ENCODE measurements around the gene IREB2.

IREB2 gene

DNA sequence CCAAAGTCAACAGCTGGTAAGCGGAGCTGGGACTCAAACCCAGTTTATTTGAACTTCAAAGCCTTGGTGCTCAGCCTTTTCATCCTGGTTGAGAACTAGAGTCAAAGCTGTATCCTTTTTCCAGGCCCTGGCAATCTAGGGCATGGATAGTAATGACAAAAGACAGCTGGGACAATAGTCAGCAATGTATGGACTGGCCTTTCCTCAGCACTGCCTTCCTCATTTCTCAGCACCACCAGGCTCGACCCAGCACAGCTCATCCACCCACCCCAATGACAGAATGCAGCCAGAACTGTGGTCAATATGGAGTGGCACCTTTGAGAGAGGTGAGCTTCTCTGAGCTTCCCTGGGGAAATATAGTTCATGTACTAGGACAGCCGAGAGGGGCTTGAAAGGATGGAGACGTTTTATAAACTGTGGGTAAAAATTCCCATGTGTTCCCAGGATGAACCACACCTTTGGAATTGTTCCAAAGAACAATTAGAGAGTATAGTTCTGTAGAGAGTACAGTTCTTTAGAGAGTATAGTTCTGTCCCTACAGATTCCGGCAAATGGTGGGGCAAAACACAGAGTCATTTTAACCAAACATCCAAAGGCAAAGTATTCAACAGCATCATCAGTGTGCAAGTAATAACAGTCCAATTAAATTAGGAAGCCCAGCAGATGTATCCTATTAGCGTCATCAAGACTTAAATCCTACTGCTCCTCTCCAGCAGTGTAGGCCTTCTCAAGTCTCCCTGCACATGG, 30.2 kb upstream of the IREB2 start:
- Histone ChIP-seq H3K9ac (ENCODE audit: low read length) (no peak overlapping the region), H3K36me3 (ENCODE audit: control insufficient read depth, insufficient read depth, low read length, severe bottlenecking) (no peaks in the 10 kb centered on the region), H3K9me3 (ENCODE audit: control insufficient read depth, low read length) (no peaks in the 10 kb centered on the region), H3K4me3 (ENCODE audit: low read length) (no peak overlapping the region), H3K27me3 (replicated peaks; ENCODE audit: control insufficient read depth, insufficient read depth, low read length) (peaks cover 8% of the 10 kb centered on the region), H3K4me1 (ENCODE audit: control insufficient read depth, insufficient read depth, low read length) (peaks cover 8% of the 10 kb centered on the region)
- peak; percentile 33 for DNase-seq (ENCODE audit: low read depth)

DNA sequence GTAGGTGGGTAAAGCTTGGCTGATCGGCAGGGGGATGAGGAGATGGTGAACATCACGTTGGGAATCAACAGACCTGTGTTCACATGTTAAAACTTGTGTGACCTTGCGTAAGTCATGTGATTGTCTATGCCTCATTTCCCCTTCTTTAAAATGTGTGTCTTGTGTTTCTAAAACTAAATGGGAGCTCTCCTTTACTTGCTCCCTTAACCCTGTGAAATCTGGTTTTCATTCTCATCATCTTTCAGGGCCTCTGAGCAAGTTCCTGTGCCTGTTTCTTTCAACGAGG, 29.7 kb upstream of the IREB2 start:
- DNase-seq (ENCODE audit: low read depth): no peak
- H3K4me1 ChIP-seq (ENCODE audit: control insufficient read depth, insufficient read depth, low read length): peaks cover 8% of the 10 kb centered on the region

DNA sequence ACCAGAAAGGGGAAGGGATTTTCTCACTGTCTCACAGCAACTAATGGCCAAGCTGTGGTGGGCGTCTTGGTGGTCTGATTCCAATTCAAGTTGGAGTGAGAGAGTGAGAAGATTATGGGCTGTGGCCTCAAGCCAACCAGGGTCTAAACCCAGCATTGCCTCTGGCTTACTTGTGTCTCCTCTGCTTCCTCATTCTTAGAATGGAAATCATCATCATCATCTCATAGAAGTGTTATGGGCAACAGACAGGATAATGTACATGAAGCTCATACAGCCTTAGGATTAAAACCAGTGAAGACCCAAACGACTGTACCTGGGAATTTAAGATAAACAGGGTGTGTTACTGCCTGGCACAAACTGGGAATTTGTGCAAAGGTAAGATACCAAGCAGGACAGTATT, 29.1 kb upstream of the IREB2 start:
- Histone ChIP-seq H3K27me3 (replicated peaks; ENCODE audit: control insufficient read depth, insufficient read depth, low read length) (peaks cover 8% of the 10 kb centered on the region), H3K9me3 (ENCODE audit: control insufficient read depth, low read length) (no peaks in the 10 kb centered on the region), H3K36me3 (ENCODE audit: control insufficient read depth, insufficient read depth, low read length, severe bottlenecking) (no peaks in the 10 kb centered on the region), H3K4me3 (ENCODE audit: low read length) (no peak overlapping the region), H3K9ac (ENCODE audit: low read length) (no peak overlapping the region), H3K4me1 (ENCODE audit: control insufficient read depth, insufficient read depth, low read length) (peaks cover 2% of the 10 kb centered on the region)
- DNase-seq (ENCODE audit: low read depth): no peak

More for the DNA sequence above, 29.7 kb upstream of the IREB2 start:
- Histone ChIP-seq H3K9ac (ENCODE audit: low read length) (no peak overlapping the region), H3K27me3 (replicated peaks; ENCODE audit: control insufficient read depth, insufficient read depth, low read length) (peaks cover 8% of the 10 kb centered on the region), H3K9me3 (ENCODE audit: control insufficient read depth, low read length) (no peaks in the 10 kb centered on the region), H3K4me3 (ENCODE audit: low read length) (no peak overlapping the region), H3K36me3 (ENCODE audit: control insufficient read depth, insufficient read depth, low read length, severe bottlenecking) (no peaks in the 10 kb centered on the region)

DNA sequence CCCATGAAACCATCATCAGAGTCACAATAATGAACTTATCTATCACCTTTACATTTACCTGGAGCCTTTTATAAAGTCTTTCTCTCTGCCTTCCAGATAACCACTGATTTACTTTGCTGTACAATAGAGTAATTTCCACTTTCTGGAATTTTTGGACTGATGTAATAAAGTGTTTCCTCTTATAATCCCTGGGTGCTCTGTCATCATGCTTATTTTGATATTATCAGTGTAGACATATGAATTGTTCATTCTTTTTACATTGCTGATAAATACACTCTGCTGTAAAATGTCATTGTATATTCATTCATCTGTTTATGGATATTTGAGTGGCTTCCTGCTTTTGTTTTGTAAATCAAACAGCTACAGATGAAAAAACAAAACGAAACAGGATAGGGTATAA, 27.0 kb upstream of the IREB2 start:
- no peaks in the 10 kb centered on the region for H3K4me1 ChIP-seq (ENCODE audit: control insufficient read depth, insufficient read depth, low read length)
- no peak overlapping the region for H3K4me3 ChIP-seq (ENCODE audit: low read length)
- no peaks in the 10 kb centered on the region for H3K36me3 ChIP-seq (ENCODE audit: control insufficient read depth, insufficient read depth, low read length, severe bottlenecking)
- no peak overlapping the region for H3K9ac ChIP-seq (ENCODE audit: low read length)
- no peaks in the 10 kb centered on the region for H3K9me3 ChIP-seq (ENCODE audit: control insufficient read depth, low read length)
- peaks cover 17% of the 10 kb centered on the region for H3K27me3 ChIP-seq (replicated peaks; ENCODE audit: control insufficient read depth, insufficient read depth, low read length)
- DNase-seq (ENCODE audit: low read depth): no peak

DNA sequence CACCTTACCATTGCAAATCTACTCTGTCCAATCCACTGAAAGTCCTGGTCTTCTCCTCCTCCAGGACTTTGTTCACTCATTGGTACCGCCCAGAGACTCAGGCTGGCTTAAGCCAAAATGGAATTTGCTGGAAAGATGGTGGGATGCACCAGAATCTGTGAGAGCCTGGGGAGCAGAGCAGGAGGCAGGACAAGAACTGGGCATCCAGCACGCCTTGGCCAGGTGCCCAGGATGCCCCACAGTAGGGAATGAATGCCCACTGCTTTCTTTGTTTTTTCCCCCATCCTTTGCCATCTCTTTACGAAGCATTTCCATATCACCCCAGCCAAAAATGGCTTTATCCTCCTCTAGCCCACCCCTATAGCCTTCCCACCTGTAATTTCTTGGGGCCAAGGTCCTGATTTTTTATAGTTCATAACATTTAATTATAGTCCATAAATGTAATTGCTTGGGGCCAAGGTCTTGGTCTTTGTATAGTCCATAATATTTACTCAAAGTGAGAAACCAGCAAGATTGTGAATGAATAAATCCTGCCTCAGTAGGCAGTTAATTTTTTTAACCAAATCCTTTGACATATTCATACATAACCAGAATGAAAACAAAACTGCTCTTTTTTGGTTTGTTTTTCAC, 23.3 kb upstream of the IREB2 start:
- no peak overlapping the region for H3K9ac ChIP-seq (ENCODE audit: low read length)
- no peaks in the 10 kb centered on the region for H3K9me3 ChIP-seq (ENCODE audit: control insufficient read depth, low read length)
- no peaks in the 10 kb centered on the region for H3K36me3 ChIP-seq (ENCODE audit: control insufficient read depth, insufficient read depth, low read length, severe bottlenecking)
- DNase-seq (ENCODE audit: low read depth): no peak
- no peak overlapping the region for H3K4me3 ChIP-seq (ENCODE audit: low read length)
- H3K27me3 ChIP-seq (replicated peaks; ENCODE audit: control insufficient read depth, insufficient read depth, low read length): peaks cover 17% of the 10 kb centered on the region
- no peaks in the 10 kb centered on the region for H3K4me1 ChIP-seq (ENCODE audit: control insufficient read depth, insufficient read depth, low read length)

DNA sequence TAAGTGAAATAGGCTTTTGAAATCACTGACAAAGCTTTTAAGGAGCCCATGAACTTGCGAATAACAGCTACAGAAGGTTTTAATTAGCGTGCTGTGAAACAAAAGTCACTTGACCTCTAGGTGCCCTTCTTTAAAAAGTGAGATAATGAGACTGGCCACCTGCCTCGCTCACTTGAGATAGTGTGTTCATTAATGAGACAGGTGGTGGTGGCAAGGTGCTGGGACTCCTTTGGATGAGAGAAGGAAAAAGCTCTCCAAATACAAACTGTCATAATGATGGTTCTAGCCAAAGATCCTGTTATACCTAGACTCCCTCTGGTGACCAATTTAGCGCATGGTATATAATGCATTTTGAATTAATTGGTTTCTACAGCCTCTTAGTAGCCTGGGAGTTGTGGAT, 22.7 kb upstream of the IREB2 start:
- Histone ChIP-seq H3K4me1 (ENCODE audit: control insufficient read depth, insufficient read depth, low read length) (no peaks in the 10 kb centered on the region), H3K4me3 (ENCODE audit: low read length) (no peak overlapping the region), H3K9me3 (ENCODE audit: control insufficient read depth, low read length) (no peaks in the 10 kb centered on the region), H3K9ac (ENCODE audit: low read length) (no peak overlapping the region), H3K27me3 (replicated peaks; ENCODE audit: control insufficient read depth, insufficient read depth, low read length) (peaks cover 17% of the 10 kb centered on the region), H3K36me3 (ENCODE audit: control insufficient read depth, insufficient read depth, low read length, severe bottlenecking) (no peaks in the 10 kb centered on the region)
- peak; percentile 76 for DNase-seq (ENCODE audit: low read depth)

DNA sequence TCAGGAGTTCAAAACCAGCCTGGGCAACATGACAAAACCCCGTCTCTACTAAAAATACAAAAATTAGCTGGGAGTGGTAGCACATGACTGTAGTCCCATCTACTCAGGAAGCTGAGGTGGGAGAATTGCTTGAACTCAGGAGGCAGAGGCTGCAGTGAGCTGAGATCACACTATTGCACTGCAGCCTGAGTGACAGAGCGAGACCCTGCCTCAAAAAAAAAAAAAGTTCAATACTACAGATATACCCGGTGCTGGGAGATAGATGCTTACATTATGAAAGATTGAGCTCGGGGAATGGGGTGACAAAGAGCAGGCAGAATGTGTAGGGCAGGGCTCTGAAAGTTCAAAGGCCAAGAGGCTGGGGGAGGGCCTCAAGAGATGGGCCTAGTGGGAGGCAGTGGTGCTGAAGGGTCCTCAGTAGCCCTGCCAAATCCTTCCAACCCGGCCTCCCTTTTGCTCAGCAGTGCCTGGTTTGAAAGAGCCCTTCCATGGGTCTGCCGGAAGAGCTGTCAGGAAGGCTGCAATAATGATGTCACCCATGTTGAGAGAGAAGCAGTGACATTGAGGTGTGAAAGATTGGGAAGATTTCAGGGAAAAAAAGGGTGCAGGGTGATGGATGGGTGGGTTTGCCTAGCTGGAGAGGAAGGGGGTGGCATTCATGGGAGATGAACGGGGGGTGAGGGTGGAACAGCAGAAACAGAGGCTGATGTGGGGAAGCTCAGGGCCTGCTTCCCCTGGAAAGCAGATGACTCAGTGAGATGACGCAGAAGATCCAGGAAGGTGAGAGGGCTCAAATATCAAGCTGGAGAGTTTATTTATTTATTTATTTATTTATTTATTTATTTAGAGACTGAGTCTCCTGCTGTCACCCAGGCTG, 20.0 kb upstream of the IREB2 start:
- no peak overlapping the region for H3K4me3 ChIP-seq (ENCODE audit: low read length)
- H3K4me1 ChIP-seq (ENCODE audit: control insufficient read depth, insufficient read depth, low read length): peaks cover 8% of the 10 kb centered on the region
- no peak overlapping the region for H3K9ac ChIP-seq (ENCODE audit: low read length)
- peaks cover 13% of the 10 kb centered on the region for H3K27me3 ChIP-seq (replicated peaks; ENCODE audit: control insufficient read depth, insufficient read depth, low read length)
- H3K9me3 ChIP-seq (ENCODE audit: control insufficient read depth, low read length): no peaks in the 10 kb centered on the region
- no peak for DNase-seq (ENCODE audit: low read depth)
- H3K36me3 ChIP-seq (ENCODE audit: control insufficient read depth, insufficient read depth, low read length, severe bottlenecking): no peaks in the 10 kb centered on the region

DNA sequence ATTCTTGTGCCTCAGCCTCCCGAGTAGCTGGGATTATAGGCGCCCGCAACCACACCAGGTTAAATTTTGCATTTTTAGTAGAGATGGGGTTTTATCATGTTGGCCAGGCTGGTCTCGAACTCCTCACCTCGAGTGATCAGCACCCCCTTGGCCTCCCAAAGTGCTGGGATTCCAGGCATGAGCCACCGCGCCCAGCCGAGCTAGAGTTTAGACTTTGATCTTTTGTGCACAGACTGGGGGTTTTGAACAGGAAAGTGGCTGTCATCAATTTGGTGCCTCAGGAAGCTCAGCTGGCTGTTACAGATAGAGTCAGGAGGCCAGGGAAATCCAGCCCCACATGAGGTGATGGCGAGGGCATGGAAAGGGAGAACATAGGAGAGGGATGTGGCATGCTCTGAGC, 19.3 kb upstream of the IREB2 start:
- H3K36me3 ChIP-seq (ENCODE audit: control insufficient read depth, insufficient read depth, low read length, severe bottlenecking): no peaks in the 10 kb centered on the region
- no peak overlapping the region for H3K9ac ChIP-seq (ENCODE audit: low read length)
- peaks cover 8% of the 10 kb centered on the region for H3K4me1 ChIP-seq (ENCODE audit: control insufficient read depth, insufficient read depth, low read length)
- no peaks in the 10 kb centered on the region for H3K9me3 ChIP-seq (ENCODE audit: control insufficient read depth, low read length)
- peaks cover 13% of the 10 kb centered on the region for H3K27me3 ChIP-seq (replicated peaks; ENCODE audit: control insufficient read depth, insufficient read depth, low read length)
- no peak for DNase-seq (ENCODE audit: low read depth)
- no peak overlapping the region for H3K4me3 ChIP-seq (ENCODE audit: low read length)

DNA sequence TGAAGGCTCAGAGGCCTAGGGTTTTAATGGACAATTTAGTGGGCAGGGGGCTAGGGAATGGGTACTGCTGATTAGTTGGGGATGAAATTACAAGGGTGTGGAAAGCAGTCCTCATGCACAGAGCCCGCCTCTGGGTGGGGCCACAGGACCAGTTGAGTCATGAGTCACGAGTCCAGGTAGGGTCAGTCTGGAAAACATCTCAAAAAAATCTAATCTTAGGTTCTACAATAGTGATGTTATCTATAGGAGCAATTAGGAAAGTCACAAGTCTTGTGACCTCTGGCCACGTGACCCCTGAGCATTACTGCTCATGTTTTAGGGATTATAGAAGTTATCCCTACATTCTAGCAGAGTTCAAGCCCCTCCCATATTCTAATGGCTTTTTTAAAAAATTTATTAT, 18.6 kb upstream of the IREB2 start:
- no peak for DNase-seq (ENCODE audit: low read depth)
- Histone ChIP-seq H3K36me3 (ENCODE audit: control insufficient read depth, insufficient read depth, low read length, severe bottlenecking) (no peaks in the 10 kb centered on the region), H3K27me3 (replicated peaks; ENCODE audit: control insufficient read depth, insufficient read depth, low read length) (peaks cover 13% of the 10 kb centered on the region), H3K4me3 (ENCODE audit: low read length) (no peak overlapping the region), H3K9me3 (ENCODE audit: control insufficient read depth, low read length) (no peaks in the 10 kb centered on the region), H3K4me1 (ENCODE audit: control insufficient read depth, insufficient read depth, low read length) (peaks cover 8% of the 10 kb centered on the region), H3K9ac (ENCODE audit: low read length) (no peak overlapping the region)

DNA sequence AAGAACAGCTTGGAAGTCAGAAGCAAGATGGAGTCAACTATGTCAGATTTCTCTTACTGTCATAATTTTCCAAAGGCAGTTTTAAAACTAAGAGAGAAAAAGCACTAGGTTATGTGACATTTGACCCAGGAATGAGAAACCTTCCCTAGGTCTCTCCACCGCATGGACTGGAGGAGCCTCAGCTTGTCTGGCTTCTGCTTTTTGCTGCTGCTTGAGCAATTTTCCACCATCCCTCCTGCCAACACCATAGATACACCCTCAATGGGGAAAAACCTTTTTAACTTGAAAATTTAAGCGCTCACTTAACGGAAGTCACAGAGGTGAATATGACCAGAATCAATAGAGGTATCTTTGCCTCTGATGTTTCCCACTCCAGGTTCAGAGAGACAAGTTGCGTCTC, 17.8 kb upstream of the IREB2 start:
- Histone ChIP-seq H3K4me3 (ENCODE audit: low read length) (no peak overlapping the region), H3K36me3 (ENCODE audit: control insufficient read depth, insufficient read depth, low read length, severe bottlenecking) (no peaks in the 10 kb centered on the region), H3K9me3 (ENCODE audit: control insufficient read depth, low read length) (no peaks in the 10 kb centered on the region), H3K27me3 (replicated peaks; ENCODE audit: control insufficient read depth, insufficient read depth, low read length) (peaks cover 19% of the 10 kb centered on the region), H3K9ac (ENCODE audit: low read length) (no peak overlapping the region), H3K4me1 (ENCODE audit: control insufficient read depth, insufficient read depth, low read length) (peaks cover 8% of the 10 kb centered on the region)
- no peak for DNase-seq (ENCODE audit: low read depth)

DNA sequence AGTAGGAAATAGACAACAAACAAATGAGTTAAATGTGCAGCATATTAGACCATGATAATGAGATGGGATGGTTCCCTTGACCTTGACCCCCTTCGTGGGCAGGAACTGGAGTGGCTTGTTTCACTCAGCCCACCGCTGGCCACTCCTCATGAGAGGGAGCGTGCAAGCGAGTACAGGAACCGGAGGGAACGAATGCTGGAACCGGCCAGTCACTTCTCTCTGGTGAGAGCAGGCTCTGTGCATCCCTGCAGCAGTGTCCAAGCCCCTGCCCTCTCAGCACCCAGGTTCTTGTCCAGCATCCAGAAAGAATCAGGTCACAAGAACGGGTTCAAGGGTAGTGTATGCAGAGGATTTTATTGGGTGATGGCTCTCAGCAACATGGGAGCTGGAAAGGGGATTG, 17.2 kb upstream of the IREB2 start:
- peaks cover 8% of the 10 kb centered on the region for H3K4me1 ChIP-seq (ENCODE audit: control insufficient read depth, insufficient read depth, low read length)
- H3K27me3 ChIP-seq (replicated peaks; ENCODE audit: control insufficient read depth, insufficient read depth, low read length): peaks cover 16% of the 10 kb centered on the region
- H3K36me3 ChIP-seq (ENCODE audit: control insufficient read depth, insufficient read depth, low read length, severe bottlenecking): no peaks in the 10 kb centered on the region
- no peak overlapping the region for H3K4me3 ChIP-seq (ENCODE audit: low read length)
- H3K9me3 ChIP-seq (ENCODE audit: control insufficient read depth, low read length): no peaks in the 10 kb centered on the region
- H3K9ac ChIP-seq (ENCODE audit: low read length): no peak overlapping the region
- no peak for DNase-seq (ENCODE audit: low read depth)

Measured in adipocyte (in vitro differentiated cells).